HCT116 (cell line): ENCODE data around the gene TEX26. TPM values are rescaled to one million over a fixed set of nuclear protein-coding genes. Genes with fewer than 3 reads are reported as not detected.

Source experiments
- ATAC-seq: fragments of 200-7000 bp; cut with Tn5 transposase; 2 replicates; pipeline ENCODE4 v1.9.1; 2020; ENCODE audit warnings: mild to moderate bottlenecking, moderate library complexity
- BruUV-seq: library from RNA; stranded (reverse); fragments of 400-500 nt; replicated peaks from 2 replicates; lab custom pipeline; 2021; lab: Mats Ljungman, UMichigan
- CTCF ChIA-PET: fragments of 300-600 bp; sonication (Branson Sonifier 250); formaldehyde crosslinking; loops from one replicate; lab custom pipeline; 2021; ENCODE audit warnings: antibody characterized with exemption; lab: Charles Lee
- POLR2A ChIA-PET: fragments of 300-600, 350-600 bp; sonication (Branson Sonifier 250); formaldehyde crosslinking; loops from one replicate; lab custom pipeline; 2021; ENCODE audit warnings: antibody characterized with exemption; lab: Charles Lee
- RAD21 ChIA-PET, 2 experiments: fragments of 300-600 bp; sonication (Branson Sonifier 250); formaldehyde crosslinking; loops; one replicate each; lab custom pipeline; 2023; ENCODE audit warnings: low total read pairs in 2 of 2; ENCODE audit not compliant: uncharacterized antibody in 2 of 2, unreplicated experiment in 2 of 2, low non-redundant PET in 1 of 2; lab: Charles Lee
- DNase-seq: peaks from one replicate; pipeline ENCODE4 v3.0.0-alpha.2; 2010; ENCODE audit warnings: low read depth, low spot score
- H2AFZ ChIP-seq: fragments of 200-600 bp; shearing (Covaris generic), sonication (generic); 2 replicates; pipeline ENCODE4 v1.6.1; 2017; ENCODE audit warnings: low read depth, mixed run types, mixed read lengths, antibody characterized with exemption, low read length; ENCODE audit not compliant: poor library complexity, severe bottlenecking
- H3K27ac ChIP-seq: 2 replicates; pipeline ENCODE4 v1.5.1; 2012; ENCODE audit warnings: low read depth, low read length
- H3K27me3 ChIP-seq: fragments of 200-600 bp; sonication (generic); 2 replicates; pipeline ENCODE4 v1.6.1; 2016; ENCODE audit warnings: mixed run types, low read length, mixed read lengths; ENCODE audit not compliant: insufficient read depth
- H3K36me3 ChIP-seq, 2 experiments: fragments of 200-500 bp in 1 of 2; fragments of 200-600 bp in 1 of 2; sonication (Bioruptor generic) in 1 of 2; sonication (generic) in 1 of 2; 2 replicates each; pipeline versions ENCODE4 v1.5.1 to v1.6.1; 2014 to 2016; ENCODE audit warnings: low read length in 2 of 2, inconsistent platforms in 1 of 2, mixed read lengths in 1 of 2, mixed run types in 1 of 2; ENCODE audit not compliant: insufficient read depth in 2 of 2, control insufficient read depth in 1 of 2
- H3K4me1 ChIP-seq, 2 experiments: fragments of 200-600 bp in 1 of 2; sonication (generic) in 1 of 2; 2 replicates each; pipeline versions ENCODE4 v1.5.1 to v1.6.1; 2012 to 2017; ENCODE audit warnings: low read length in 2 of 2, inconsistent platforms in 1 of 2, mild to moderate bottlenecking in 1 of 2, mixed read lengths in 1 of 2, mixed run types in 1 of 2, moderate library complexity in 1 of 2; ENCODE audit not compliant: insufficient read depth in 2 of 2, control insufficient read depth in 1 of 2
- H3K4me2 ChIP-seq: fragments of 200-600 bp; sonication (generic); 2 replicates; pipeline ENCODE4 v1.6.1; 2017; ENCODE audit warnings: mixed run types, low read length, mixed read lengths
- H3K4me3 ChIP-seq, 2 experiments: fragments of 200-600 bp in 1 of 2; sonication (generic) in 1 of 2; replicated peaks in 1 of 2; 2 replicates each; pipeline ENCODE4 v1.5.1; 2011 to 2016; ENCODE audit warnings: low read length in 2 of 2, control low read depth in 1 of 2, low read depth in 1 of 2, mild to moderate bottlenecking in 1 of 2, mixed read lengths in 1 of 2, mixed run types in 1 of 2
- H3K79me2 ChIP-seq: fragments of 200-600 bp; sonication (generic); 2 replicates; pipeline ENCODE4 v1.6.1; 2017; ENCODE audit warnings: mild to moderate bottlenecking, mixed run types, low read length, moderate library complexity, mixed read lengths; ENCODE audit not compliant: insufficient read depth
- H3K9ac ChIP-seq: fragments of 200-600 bp; sonication (generic); 2 replicates; pipeline ENCODE4 v1.6.1; 2016; ENCODE audit warnings: low read length, mixed read lengths
- H3K9me2 ChIP-seq: fragments of 200-600 bp; sonication (generic), shearing (Covaris generic); 2 replicates; pipeline ENCODE4 v1.6.1; 2017; ENCODE audit warnings: mixed run types, mild to moderate bottlenecking, moderate library complexity; ENCODE audit not compliant: insufficient read depth
- H3K9me3 ChIP-seq, 2 experiments: fragments of 200-500 bp in 1 of 2; fragments of 200-600 bp in 1 of 2; sonication (Bioruptor generic) in 1 of 2; sonication (generic) in 1 of 2; 2 replicates each; pipeline ENCODE4 v1.6.1; 2014 to 2017; ENCODE audit warnings: low read length in 2 of 2, mixed read lengths in 2 of 2, inconsistent platforms in 1 of 2, low read depth in 1 of 2, mild to moderate bottlenecking in 1 of 2, mixed run types in 1 of 2, moderate library complexity in 1 of 2; ENCODE audit not compliant: control insufficient read depth in 1 of 2, insufficient read depth in 1 of 2
- H4K20me1 ChIP-seq: fragments of 200-600 bp; sonication (generic), shearing (Covaris generic); 2 replicates; pipeline ENCODE4 v1.6.1; 2017; ENCODE audit warnings: mixed run types, mild to moderate bottlenecking, moderate library complexity; ENCODE audit not compliant: insufficient read depth
- ATF3 ChIP-seq: IDR thresholded peaks from 2 replicates; pipeline ENCODE4 v1.6.1; 2012
- CBX3 ChIP-seq: IDR thresholded peaks from 2 replicates; pipeline ENCODE4 v1.6.1; 2012; ENCODE audit warnings: low read depth
- CEBPB ChIP-seq: IDR thresholded peaks from 2 replicates; pipeline ENCODE4 v1.6.1; 2012; ENCODE audit warnings: low read depth
- CTCF ChIP-seq, 3 experiments: fragments of 200-600 bp in 1 of 3; sonication (generic) in 1 of 3; IDR thresholded peaks in 2 of 3; conservative IDR thresholded peaks in 1 of 3; 2 replicates each; pipeline ENCODE4 v1.5.1; 2012 to 2017; ENCODE audit warnings: low read depth in 2 of 3, low read length in 2 of 3, antibody characterized with exemption in 1 of 3, borderline replicate concordance in 1 of 3, control low read depth in 1 of 3, mild to moderate bottlenecking in 1 of 3, mixed read lengths in 1 of 3, mixed run types in 1 of 3, moderate library complexity in 1 of 3; ENCODE audit not compliant: insufficient read depth in 1 of 3
- ELF1 ChIP-seq: IDR thresholded peaks from 2 replicates; pipeline ENCODE4 v1.6.1; 2012; ENCODE audit warnings: low read depth, borderline replicate concordance
- EZH2 ChIP-seq: fragments of 200-600 bp; sonication (generic); IDR thresholded peaks from 2 replicates; pipeline ENCODE4 v1.6.1; 2017; ENCODE audit warnings: antibody characterized with exemption, mixed run types
- EZH2phosphoT487 ChIP-seq: fragments of 200-600 bp; IDR thresholded peaks from 2 replicates; pipeline ENCODE4 v1.6.1; 2018; ENCODE audit warnings: antibody characterized with exemption, borderline replicate concordance
- FOSL1 ChIP-seq: IDR thresholded peaks from 2 replicates; pipeline ENCODE4 v1.6.1; 2012; ENCODE audit warnings: low read depth
- JUND ChIP-seq: IDR thresholded peaks from 2 replicates; pipeline ENCODE4 v1.6.1; 2012
- MAX ChIP-seq: IDR thresholded peaks from 2 replicates; pipeline ENCODE4 v1.6.1; 2012
- POLR2A ChIP-seq: IDR thresholded peaks from 2 replicates; pipeline ENCODE4 v1.7.0; 2011; ENCODE audit warnings: borderline replicate concordance; ENCODE audit not compliant: insufficient read depth, insufficient read length; ENCODE audit errors: extremely low read depth
- POLR2AphosphoS5 ChIP-seq: IDR thresholded peaks from 2 replicates; pipeline ENCODE4 v1.6.1; 2011; ENCODE audit warnings: mild to moderate bottlenecking, low read depth, low read length, moderate library complexity
- RAD21 ChIP-seq: IDR thresholded peaks from 2 replicates; pipeline ENCODE4 v1.6.1; 2012; ENCODE audit warnings: low read depth, mild to moderate bottlenecking
- REST ChIP-seq: IDR thresholded peaks from 2 replicates; pipeline ENCODE4 v1.6.1; 2012; ENCODE audit warnings: low read depth
- SP1 ChIP-seq: IDR thresholded peaks from 2 replicates; pipeline ENCODE4 v1.6.1; 2012; ENCODE audit warnings: low read depth
- SRF ChIP-seq: IDR thresholded peaks from 2 replicates; pipeline ENCODE4 v1.6.1; 2012; ENCODE audit warnings: low read depth
- TCF7L2 ChIP-seq: IDR thresholded peaks from 2 replicates; pipeline ENCODE4 v1.7.0; 2011; ENCODE audit warnings: borderline replicate concordance, inconsistent platforms; ENCODE audit not compliant: insufficient read depth, insufficient read length; ENCODE audit errors: extremely low read depth
- YY1 ChIP-seq: IDR thresholded peaks from 2 replicates; pipeline ENCODE4 v1.6.1; 2011; ENCODE audit warnings: low read length, low read depth, moderate library complexity, mild to moderate bottlenecking; ENCODE audit not compliant: insufficient replicate concordance; ENCODE audit errors: extremely low read depth
- ZFX ChIP-seq: fragments of 450-650 bp; IDR thresholded peaks from 2 replicates; pipeline ENCODE4 v1.6.1; 2017
- intact Hi-C: fragments of 100-400 bp; cut with micrococcal nuclease; formaldehyde crosslinking; loops from 2 replicates; pipeline ENCODE4 v1.10.0; 2022
- total RNA-seq: library from RNA; stranded (reverse); gene quantifications from one replicate; pipeline ENCODE4 v1.2.1, GENCODE V29; 2021; ENCODE audit not compliant: unreplicated experiment

TEX26 gene
- total RNA-seq, 1 experiment from 2014 or later, result not detected

- CTCF ChIA-PET, result interaction anchor here (1.6 kb wide), 1 partner anchor 22 kb away, joined by 7 read pairs; no protein-coding TSS in a partner anchor
Measured at GRCh38 chr13:31001647-31002046, 69.2 kb downstream of the TEX26 start.

More at GRCh38 chr13:31001647-31002046, 69.2 kb downstream of the TEX26 start:
- H3K9ac ChIP-seq, result no peak overlapping the region
- H3K9me3 ChIP-seq, result no peaks in the 10 kb centered on the region
- H3K27ac ChIP-seq, result no peak overlapping the region
- POLR2A ChIA-PET, result no interaction called here
- no peaks in the 10 kb centered on the region for H3K36me3 ChIP-seq
- H2AFZ ChIP-seq, result no peak overlapping the region
- no peak for DNase-seq
- intact Hi-C loops, result no loop called here
- no TSS peak for BruUV-seq
- H3K79me2 ChIP-seq, result no peaks in the 10 kb centered on the region
- peaks cover 3 to 5% of the 10 kb centered on the region in 2 experiments; a peak in 2 of 4 replicates for H3K4me1 ChIP-seq
- RAD21 ChIA-PET, result interaction anchor here in 1 of 2 experiments (0.6 kb wide), 1 partner anchor 22 kb away, joined by 3 read pairs; no protein-coding TSS in a partner anchor
- no peaks in the 10 kb centered on the region for H3K9me2 ChIP-seq
- ATAC-seq, result peak; percentile 66
- H3K27me3 ChIP-seq, result no peaks in the 10 kb centered on the region
- H3K4me3 ChIP-seq, result no peak overlapping the region
- no peaks in the 10 kb centered on the region for H4K20me1 ChIP-seq
- no peak overlapping the region for H3K4me2 ChIP-seq
- TF ChIP-seq EZH2 (no peak), YY1 (no peak), FOSL1 (no peak), POLR2A (no peak), CTCF (IDR thresholded peaks at IDR 0.05 in 2 of 3, conservative IDR thresholded peaks at IDR 0.05 in 1 of 3; ENCODE audit: borderline replicate concordance in 1 of 3, insufficient read depth in 1 of 3, low read depth in 2 of 3, low read length in 2 of 3) (no peak), SP1 (no peak), TCF7L2 (no peak), MAX (no peak), ATF3 (no peak), CEBPB (no peak), ELF1 (no peak), JUND (no peak), POLR2AphosphoS5 (no peak), CBX3 (no peak), ZFX (no peak), RAD21 (no peak), EZH2phosphoT487 (no peak), SRF (no peak), REST (no peak)
